GM19351 (cell line): ENCODE measurements around the gene FNDC3B.

Experiments used
- ATAC-seq: cut with Tn5 transposase; IDR thresholded peaks from one replicate; pipeline ENCODE4 v1.9.1; 2021; ENCODE audit warnings: mild to moderate bottlenecking, moderate library complexity; ENCODE audit not compliant: unreplicated experiment

The FNDC3B gene

DNA sequence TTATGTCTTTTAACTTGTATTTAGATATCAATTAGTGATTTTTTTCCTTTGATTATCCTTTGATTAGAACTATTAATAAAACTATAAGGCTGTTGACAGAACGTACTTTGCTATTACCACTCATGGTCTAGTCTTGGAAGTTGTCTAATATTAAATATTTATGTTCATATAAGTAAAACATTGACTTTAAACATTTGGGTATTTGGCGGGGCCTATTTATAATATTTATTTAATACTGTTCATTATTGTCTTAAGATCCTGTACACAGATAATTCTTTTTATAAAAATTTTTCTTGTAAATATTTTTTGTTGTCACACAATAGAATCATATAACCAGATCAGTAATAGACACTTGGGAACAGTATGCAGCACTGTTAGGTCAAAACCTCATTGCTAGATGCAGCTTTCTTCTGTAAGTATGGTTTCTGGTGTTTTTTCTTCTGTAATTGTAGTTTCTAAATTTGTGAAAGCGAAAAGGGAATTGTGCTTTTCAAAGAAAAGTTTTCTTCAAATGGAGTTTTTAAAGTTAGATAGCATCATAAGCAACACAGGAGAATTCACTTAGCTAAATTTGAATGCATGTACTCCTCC is 93.4 kb downstream of the FNDC3B start:
- no peak for ATAC-seq

GRCh38 chr3:172133838-172134237 is 94.5 kb downstream of the FNDC3B start:
- ATAC-seq, result no peak

DNA sequence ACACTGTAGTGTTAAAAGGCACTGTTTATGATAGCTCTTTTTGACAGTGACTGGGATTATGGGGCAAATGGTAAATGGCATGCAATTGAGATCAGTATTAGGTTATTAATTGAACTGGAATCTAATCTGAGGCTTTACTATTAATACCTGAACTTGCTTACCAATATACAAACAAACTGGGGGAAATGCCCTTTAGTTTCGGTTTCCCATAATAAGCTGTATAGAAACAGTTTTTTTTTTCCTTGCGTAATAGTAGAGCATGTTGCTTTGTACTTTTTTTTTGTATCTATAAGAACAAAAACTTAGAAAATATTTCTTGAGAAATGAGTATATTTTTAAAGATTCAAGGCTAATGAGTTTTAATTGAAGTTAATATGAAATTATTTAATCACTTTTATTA is 95.0 kb downstream of the FNDC3B start:
- peak; percentile 47 for ATAC-seq

- no peak for ATAC-seq
Measured at GRCh38 chr3:172135185-172135584, 95.8 kb downstream of the FNDC3B start.

- ATAC-seq, result no peak
Measured at GRCh38 chr3:172135820-172136219, 96.4 kb downstream of the FNDC3B start.

DNA sequence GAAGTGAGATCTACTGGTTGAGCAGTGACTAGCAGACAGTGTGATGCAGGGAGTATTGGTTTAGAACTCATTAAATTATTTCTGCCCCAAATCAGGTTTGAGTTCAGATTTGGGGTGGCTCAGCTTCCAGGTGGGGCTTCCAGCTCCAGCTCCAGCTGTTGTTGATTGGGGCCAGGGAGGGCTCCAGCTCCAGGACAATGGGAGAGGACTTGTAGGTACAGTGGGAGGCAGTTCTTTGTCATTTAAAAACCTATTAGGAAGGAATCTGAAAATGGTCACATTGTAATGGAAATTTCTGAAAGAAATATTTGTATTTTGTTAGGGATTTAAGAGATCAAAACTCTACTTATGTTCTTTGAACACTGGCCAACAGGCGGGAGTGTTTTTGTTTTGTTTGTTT is 97.0 kb downstream of the FNDC3B start:
- no peak for ATAC-seq

- no peak for ATAC-seq
Measured at GRCh38 chr3:172137287-172138192, 98.2 kb downstream of the FNDC3B start.

DNA sequence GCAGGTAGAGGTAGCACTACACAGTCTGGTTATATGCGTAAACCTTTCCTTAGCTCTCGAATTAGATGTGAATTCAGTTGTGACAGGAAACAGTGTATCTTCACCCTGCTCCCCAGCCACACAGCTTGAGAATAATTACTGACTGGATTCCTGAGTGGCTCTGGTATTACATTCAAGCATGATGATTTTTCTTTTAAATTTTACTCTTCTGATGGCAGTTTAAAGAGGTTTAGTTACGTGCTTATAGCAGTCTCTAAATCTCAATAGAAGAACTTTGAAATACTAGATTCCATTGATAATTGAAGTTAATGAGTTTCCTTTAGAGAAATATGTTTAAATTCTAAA is 98.8 kb downstream of the FNDC3B start:
- no peak for ATAC-seq

DNA sequence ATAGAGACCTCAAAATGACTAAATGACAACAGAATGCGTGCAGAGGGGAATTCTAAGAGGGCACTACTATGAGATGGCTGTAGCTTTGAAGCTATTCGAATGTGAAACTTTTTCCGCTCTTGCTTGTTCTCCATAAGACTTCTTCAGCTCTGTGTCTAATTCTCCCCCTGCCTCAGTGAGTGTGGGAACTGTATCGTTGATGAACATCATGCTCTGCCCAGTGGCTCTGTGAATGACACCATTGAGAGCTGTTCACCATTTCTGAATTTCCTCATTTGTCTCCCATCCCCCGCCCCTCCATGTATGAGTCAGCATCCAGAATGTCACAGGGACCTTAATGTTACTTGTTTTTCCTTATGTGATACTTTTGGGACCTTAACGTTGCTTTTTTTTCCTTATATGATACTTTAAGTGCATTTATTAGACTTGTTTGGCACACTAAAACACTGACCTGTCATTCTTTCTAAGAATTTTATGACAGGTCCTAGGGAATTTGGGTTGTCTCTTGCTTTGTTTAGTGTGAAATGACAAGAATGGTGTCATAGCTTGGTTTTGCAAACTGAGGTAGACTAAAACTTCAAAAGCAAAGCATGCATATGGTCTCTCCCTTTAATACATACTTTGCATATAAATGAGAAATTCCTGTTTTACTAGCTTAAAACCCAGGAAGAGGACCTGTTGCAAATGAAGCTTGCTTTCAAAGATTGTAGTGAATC is 99.6 kb downstream of the FNDC3B start:
- ATAC-seq, result peak; percentile 27

DNA sequence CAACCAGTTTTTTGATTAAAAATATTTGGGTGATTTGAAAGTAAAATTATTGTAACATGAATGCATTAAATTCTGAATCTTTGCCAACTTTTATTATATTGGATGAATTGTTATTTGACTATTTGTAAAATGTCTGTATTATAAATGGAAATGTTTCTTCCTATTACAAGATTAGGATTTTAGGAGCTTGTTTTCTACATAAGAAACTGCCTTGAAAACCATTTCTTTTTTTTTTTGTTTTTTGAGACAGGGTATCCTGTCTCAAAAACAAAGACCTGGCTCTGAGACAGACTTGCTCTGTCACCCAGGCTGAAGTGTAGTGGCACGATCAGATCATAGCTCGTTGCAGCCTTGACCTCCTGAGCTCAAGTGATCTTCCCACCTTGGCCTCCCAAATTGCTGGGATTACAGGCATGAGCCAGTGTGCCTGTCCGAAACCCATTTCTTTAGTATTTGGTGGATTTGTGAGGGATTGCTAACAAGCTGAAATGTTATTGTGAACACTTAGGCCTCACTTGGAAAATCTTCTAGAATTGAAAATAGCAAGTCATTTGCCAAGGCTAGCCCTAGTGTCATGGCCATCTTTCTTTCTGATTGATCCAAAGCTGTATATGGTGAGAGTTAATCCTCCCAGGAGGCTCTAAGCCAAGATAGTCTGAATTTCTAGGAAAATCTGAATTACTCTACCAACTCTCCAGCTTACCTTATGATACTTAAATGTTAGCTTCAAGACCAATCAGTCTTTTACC is 100.3 kb downstream of the FNDC3B start:
- ATAC-seq, result no peak

DNA sequence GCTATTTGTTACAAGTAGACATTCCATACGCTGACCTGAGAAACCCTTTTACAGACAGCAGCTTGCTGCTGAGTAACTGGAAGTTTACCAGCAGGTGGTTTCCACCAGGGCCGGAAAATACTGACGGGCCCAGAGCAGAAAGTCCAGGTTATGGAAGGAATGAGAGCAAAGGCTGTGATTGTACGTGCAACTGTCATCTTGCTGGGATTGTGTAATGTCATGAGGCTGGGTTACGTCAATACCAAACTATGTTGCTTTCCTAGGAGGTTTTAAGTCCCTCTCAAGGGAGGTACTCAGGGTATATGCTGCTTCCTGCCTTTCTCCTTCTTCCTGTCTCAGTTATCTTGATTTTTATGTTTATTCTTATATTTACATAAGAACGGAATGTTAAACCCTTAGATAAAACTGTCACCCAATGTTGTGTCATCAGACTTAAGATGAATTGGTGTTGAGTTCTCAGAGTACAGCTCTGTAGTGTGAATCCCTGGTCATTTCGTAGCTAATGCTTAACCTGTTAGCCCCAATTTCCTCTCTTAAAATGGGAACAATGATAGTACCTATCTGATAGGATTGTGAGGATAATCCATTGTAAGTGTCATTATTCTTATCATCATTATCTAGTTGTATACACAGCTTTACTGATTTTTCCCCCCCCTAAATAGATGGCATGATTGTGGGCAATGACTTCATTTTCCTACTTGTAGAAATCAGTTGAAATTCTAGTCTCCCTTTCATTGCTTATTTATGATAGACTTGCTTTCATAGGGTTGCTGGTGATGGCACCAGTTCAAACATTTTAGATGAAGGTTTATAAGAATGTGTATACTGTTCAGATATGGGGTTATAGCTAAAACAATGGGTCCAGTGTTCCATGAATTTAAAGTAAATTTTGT is 101.4 kb downstream of the FNDC3B start:
- no peak for ATAC-seq

DNA sequence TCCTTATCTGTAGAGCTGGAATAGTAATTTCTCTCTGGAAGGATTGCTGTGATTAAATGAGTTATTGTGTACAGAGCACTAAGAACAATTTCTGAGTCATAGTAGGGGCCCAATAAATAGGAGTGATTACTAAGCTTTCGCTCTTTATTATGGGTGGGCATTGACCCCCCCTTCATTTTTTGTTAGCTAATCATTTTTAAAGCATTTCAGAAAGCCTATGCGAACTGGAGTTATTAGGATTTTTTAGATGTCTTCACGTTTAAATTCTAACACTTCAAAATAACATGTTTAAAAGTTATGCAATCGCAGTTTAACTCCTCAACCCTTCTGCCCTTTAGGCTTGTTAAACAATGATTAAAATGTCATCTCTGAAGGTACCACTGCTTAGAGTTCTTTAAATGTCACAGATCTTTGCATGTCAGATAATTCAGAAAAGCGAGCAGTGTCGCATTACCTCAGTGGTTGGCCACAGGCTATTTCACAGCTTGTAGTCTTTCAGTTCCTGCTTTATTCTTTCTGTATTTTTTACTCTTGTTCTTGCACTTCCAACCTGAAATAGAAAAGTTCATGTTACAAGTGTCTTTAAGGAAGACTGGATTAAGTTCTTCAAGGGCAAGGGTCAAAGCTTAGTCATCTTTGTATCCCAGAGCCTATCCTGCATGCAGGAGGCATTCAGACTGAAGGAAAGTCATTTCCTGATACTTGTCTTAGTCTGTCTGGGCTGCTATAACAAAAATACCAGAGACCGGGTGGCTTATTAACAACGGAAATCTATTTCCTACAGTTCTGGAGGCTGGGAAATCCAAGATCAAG is 102.9 kb downstream of the FNDC3B start:
- peak; percentile 80 for ATAC-seq

- ATAC-seq, result peak; percentile 3
Measured at GRCh38 chr3:172142864-172143451, 103.6 kb downstream of the FNDC3B start.

DNA sequence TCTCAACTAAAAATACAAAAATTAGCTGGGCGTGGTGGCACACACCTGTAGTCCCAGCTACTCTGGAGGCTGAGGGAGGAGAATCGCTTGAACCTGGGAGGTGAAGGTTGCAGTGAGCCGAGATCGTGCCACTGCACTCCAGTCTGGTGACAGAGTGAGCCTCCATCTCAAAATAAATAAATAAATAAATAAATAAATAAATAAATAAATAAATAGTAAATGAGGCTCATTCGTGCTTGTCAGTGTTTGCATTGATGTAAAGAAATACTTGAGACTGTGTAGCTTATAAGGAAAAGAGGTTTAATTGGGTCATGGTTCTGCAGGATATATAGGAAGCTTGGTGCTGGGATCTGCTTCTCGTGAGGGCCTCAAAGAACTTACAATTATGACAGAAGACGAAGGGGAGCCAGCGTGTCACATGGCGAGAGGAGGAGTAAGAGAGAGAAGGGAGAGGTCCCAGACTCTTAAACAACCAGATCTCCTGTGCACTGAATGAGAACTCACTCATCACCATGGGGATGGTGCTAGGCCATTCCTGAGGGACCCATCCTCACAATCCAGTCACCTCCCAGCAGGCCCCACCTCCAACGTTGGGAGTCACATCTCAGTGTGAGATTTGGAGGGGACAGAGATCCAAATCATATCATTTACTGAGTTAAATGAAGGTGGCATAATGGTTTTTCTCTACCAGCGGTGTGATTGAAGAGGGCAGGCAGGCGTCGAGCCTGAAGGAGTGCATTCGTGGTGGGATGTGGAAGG is 104.5 kb downstream of the FNDC3B start:
- ATAC-seq, result no peak

DNA sequence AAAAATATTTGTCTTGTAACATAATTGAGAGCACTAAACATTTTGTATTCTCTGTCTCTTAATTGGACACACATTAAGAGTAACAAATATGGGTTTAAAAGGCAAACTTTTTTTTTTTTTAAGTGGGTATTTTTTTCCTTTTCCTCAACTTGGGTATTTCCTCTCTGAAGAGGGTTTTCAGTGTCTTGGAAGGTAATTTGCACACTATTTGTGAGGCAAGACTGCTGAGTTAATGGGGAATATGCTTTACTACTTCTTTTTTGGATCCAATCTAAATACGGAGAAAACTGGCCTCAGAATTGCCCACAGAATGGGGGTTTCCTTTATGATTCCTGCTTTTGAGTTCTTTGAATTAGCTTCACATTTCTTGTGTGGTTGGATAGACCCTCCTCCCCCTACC is 105.2 kb downstream of the FNDC3B start:
- ATAC-seq, result no peak

DNA sequence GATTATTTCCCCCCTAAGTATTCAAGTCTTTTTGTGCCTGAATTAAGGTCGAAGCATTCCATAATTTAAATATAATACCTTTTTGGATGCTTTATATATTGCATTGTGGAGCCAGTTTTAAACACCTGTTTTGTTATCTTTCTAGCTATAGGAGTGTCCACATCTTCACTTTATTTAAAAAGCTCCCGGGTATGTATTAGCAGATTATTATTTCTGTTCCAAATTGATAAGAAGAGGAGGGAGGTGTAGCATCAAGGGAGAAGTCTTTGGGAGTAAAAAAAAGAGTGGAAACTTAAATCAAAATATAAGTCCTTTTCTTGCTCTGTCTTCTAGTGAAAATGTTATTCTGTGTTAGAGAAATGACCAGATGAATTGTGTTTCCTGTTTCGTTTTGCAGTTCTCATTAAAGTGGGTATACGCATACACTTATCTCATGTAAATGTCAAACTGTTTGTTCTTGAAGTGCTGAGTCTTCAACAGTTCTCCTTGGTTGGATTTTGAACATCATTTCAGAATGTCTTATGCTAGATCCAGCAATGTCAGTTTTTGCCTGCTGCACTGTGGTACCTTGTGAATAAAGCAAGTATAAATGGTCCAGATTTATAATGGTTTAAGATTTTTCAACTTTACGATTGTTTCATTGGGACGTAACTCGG is 105.8 kb downstream of the FNDC3B start:
- ATAC-seq, result peak; percentile 53

DNA sequence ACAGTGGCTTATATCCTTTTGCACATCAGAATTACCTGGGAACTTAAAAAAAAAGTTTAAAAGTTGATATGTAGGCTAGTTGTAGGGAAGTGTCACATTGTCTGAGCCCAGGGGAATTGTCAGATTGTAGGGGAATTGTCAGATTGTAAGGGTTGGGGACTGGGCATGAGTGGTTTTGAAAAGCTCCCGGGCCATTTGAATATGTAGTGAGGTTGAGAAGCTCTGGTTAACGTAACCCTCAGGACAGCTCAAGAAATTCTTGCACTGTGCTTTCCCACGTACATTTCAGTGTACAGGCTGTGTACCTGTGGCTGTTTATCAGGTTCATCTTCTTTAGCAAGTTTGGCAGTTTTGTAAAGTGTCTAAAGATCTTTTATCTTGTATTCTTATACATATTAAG is 107.0 kb downstream of the FNDC3B start:
- no peak for ATAC-seq
